ENCODE data around the gene NTF4. TPM values are rescaled to one million over a fixed set of nuclear protein-coding genes. Genes with fewer than 3 reads are reported as not detected.
A peak's percentile ranks its signal among the peaks of the same experiment; 100 is the strongest.

The NTF4 gene
- total RNA-seq, 1 experiment from 2014 or later, result 1.7 TPM

DNA sequence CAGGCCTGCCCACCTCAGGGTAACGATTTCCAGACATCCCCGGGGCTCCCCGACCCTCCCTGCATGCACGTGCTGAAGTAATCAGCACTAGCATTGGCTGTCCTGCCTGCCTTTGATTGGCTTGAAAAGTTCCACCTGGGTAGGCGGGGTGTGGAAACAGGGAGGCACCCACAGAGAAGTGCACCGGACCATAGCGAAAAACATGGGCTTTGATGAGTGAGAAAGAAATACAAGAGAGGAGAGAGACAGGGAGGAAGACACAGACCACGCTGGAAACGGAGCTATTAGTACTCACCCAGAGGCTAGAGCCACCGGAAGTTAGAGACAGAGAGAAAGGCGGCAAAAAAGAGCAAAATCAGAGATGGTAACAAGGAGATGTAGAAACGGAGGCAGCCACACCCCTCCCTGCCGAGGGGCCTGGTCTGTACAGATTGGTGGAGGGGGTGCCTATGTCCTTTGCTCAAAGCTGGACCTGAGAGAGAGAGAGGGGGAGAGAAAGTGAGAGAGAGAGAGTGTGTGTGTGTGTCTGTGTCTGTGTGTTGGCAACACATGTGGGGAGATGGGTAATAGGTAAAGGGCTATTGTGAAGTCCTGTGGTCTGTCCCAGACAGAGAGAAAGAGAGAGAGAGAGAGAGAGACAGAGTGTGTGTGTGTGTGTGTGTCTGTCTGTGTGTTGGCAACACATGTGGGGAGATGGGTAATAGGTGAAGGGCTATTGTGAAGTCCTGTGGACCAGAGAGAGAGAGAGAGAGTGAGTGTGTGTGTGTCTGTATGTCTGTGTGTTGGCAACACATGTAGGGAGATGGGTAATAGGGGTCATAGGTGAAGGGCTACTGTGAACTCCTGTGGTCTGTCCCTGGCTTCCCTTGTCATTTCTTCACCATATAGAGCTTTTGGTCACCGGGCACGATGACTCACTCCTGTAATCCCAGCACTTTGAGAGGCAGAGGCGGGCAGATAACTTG, 43.4 kb downstream of the NTF4 start:
- RAD21 ChIA-PET (ENCODE audit: low non-redundant PET in 1 of 2, low total read pairs in 2 of 2, uncharacterized antibody in 2 of 2, unreplicated experiment in 2 of 2), result no interaction called here
- no peak for DNase-seq (ENCODE audit: low read depth, low spot score)
- Histone ChIP-seq H4K20me1 (ENCODE audit: insufficient read depth) (no peaks in the 10 kb centered on the region), H3K27ac (ENCODE audit: low read depth, low read length) (0 out of 2 replicates have a peak overlapping the region, but pooled peaks have one; percentile 9), H3K36me3 (ENCODE audit: control insufficient read depth in 1 of 2, insufficient read depth in 2 of 2, low read length in 2 of 2) (no peaks in the 10 kb centered on the region), H3K27me3 (ENCODE audit: insufficient read depth, low read length) (no peaks in the 10 kb centered on the region), H3K4me2 (ENCODE audit: low read length) (peak overlapping the region; percentile 24), H3K4me1 (ENCODE audit: control insufficient read depth in 1 of 2, insufficient read depth in 2 of 2, low read length in 2 of 2) (peaks cover 31 to 55% of the 10 kb centered on the region in 2 experiments), H3K9ac (ENCODE audit: low read length) (no peak overlapping the region), H3K9me2 (ENCODE audit: insufficient read depth) (no peaks in the 10 kb centered on the region), H2AFZ (ENCODE audit: low read depth, low read length, poor library complexity, severe bottlenecking) (no peak overlapping the region), H3K79me2 (ENCODE audit: insufficient read depth, low read length) (no peaks in the 10 kb centered on the region), H3K4me3 (replicated peaks in 1 of 2; ENCODE audit: low read depth in 1 of 2, low read length in 2 of 2) (no peak overlapping the region), H3K9me3 (ENCODE audit: control insufficient read depth in 1 of 2, insufficient read depth in 1 of 2, low read depth in 1 of 2, low read length in 2 of 2) (no peaks in the 10 kb centered on the region)
- TF ChIP-seq, protein P1, sequence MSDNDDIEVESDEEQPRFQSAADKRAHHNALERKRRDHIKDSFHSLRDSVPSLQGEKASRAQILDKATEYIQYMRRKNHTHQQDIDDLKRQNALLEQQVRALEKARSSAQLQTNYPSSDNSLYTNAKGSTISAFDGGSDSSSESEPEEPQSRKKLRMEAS (IDR thresholded peaks at IDR 0.05), result 0 out of 2 replicates have a peak, but pooled peaks have one; percentile 18
- TF ChIP-seq SRF (IDR thresholded peaks at IDR 0.05; ENCODE audit: low read depth), result no peak
- TF ChIP-seq, protein P2, sequence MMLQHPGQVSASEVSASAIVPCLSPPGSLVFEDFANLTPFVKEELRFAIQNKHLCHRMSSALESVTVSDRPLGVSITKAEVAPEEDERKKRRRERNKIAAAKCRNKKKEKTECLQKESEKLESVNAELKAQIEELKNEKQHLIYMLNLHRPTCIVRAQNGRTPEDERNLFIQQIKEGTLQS (IDR thresholded peaks at IDR 0.05), result no peak
- TF ChIP-seq, protein P3, sequence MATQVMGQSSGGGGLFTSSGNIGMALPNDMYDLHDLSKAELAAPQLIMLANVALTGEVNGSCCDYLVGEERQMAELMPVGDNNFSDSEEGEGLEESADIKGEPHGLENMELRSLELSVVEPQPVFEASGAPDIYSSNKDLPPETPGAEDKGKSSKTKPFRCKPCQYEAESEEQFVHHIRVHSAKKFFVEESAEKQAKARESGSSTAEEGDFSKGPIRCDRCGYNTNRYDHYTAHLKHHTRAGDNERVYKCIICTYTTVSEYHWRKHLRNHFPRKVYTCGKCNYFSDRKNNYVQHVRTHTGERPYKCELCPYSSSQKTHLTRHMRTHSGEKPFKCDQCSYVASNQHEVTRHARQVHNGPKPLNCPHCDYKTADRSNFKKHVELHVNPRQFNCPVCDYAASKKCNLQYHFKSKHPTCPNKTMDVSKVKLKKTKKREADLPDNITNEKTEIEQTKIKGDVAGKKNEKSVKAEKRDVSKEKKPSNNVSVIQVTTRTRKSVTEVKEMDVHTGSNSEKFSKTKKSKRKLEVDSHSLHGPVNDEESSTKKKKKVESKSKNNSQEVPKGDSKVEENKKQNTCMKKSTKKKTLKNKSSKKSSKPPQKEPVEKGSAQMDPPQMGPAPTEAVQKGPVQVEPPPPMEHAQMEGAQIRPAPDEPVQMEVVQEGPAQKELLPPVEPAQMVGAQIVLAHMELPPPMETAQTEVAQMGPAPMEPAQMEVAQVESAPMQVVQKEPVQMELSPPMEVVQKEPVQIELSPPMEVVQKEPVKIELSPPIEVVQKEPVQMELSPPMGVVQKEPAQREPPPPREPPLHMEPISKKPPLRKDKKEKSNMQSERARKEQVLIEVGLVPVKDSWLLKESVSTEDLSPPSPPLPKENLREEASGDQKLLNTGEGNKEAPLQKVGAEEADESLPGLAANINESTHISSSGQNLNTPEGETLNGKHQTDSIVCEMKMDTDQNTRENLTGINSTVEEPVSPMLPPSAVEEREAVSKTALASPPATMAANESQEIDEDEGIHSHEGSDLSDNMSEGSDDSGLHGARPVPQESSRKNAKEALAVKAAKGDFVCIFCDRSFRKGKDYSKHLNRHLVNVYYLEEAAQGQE (IDR thresholded peaks at IDR 0.05; ENCODE audit: low read depth), result no peak
- TF ChIP-seq CBX3 (IDR thresholded peaks at IDR 0.05; ENCODE audit: low read depth), result no peak
- no peak for TF ChIP-seq RAD21 (IDR thresholded peaks at IDR 0.05; ENCODE audit: low read depth)
- peak; percentile 22; the same call in 1 of the 2 replicates for TF ChIP-seq FOSL1 (IDR thresholded peaks at IDR 0.05; ENCODE audit: low read depth)
- no peak for ATAC-seq
- CTCF ChIA-PET, result interaction anchor here (0.7 to 4.3 kb wide), 5 partner anchors 21 to 204 kb away, joined by 3 to 44 read pairs (median 4); partner anchors contain the start of genes GYS1 and RUVBL2
- POLR2A ChIA-PET, result interaction anchor here (1.4 kb wide), 1 partner anchor 28 kb away, joined by 3 read pairs; the partner anchor contains the start of gene RUVBL2
- intact Hi-C loops (cut with micrococcal nuclease), result no loop called here
- no TSS peak for BruUV-seq (replicated peaks)
